ENCODE measurements around the gene FMO1. TPM values are rescaled to one million over a fixed set of nuclear protein-coding genes. Genes with fewer than 3 reads are reported as not detected.

Gene FMO1
- total and polyA plus RNA-seq, 3 experiments from 2014 or later: not detected

GRCh38 chr1:171313319-171313834 lies 65.1 kb downstream of the FMO1 start:
- peak overlapping the region in 6 of 7 donors; percentile 4 to 88 (median 74) for H3K4me3 Mint-ChIP-seq
- POLR2A ChIA-PET: interaction anchor here (0.5 to 1.2 kb wide), 5 partner anchors 68 to 1419 kb away, joined by 3 to 4 read pairs (median 4); partner anchors contain the start of gene PRRC2C
- H3K4me1 Mint-ChIP-seq: peaks cover 12 to 25% (median 16%) of the 10 kb centered on the region in 3 donors
- H3K27me3 ChIP-seq (ENCODE audit: insufficient read depth, low read length, poor library complexity, severe bottlenecking): no peaks in the 10 kb centered on the region
- peaks cover 8% of the 10 kb centered on the region for H3K4me1 ChIP-seq (ENCODE audit: insufficient read depth, low read length)
- no peak for DNase-seq
- H3K36me3 Mint-ChIP-seq: peaks cover 5% of the 10 kb centered on the region in 3 donors
- no peak overlapping the region for H3K4me3 ChIP-seq (ENCODE audit: low read length)
- H3K9me3 Mint-ChIP-seq: no peaks in the 10 kb centered on the region
- CTCF ChIA-PET: interaction anchor here (0.7 to 3.1 kb wide), 18 partner anchors 9 to 1427 kb away, joined by 3 to 28 read pairs (median 4); partner anchors contain the start of genes FMO1, PRRC2C and SCYL3
- peaks cover 0 to 3% of the 10 kb centered on the region in 2 donors for H3K27me3 Mint-ChIP-seq
- H3K9me3 ChIP-seq (ENCODE audit: low read length): no peaks in the 10 kb centered on the region
- no peak overlapping the region for H3K27ac ChIP-seq (ENCODE audit: low read depth, low read length)
- peak overlapping the region; percentile 69 to 92 (median 90) for H3K27ac Mint-ChIP-seq
- H3K36me3 ChIP-seq (ENCODE audit: insufficient read depth, low read length): no peaks in the 10 kb centered on the region

GRCh38 chr1:171313835-171314320 lies 65.6 kb downstream of the FMO1 start, which contains the start of gene FMO4:
TSS of gene FMO4 (plus strand) at chr1:171314183. CDS start at chr1:171319826, 5,643 bp downstream.
- Mint-ChIP-seq H3K9me3 (no peaks in the 10 kb centered on the region), H3K27me3 (peaks cover 0 to 3% of the 10 kb centered on the region in 2 donors), H3K4me3 (peak within 1 kb of the TSS; percentile 70 to 88 (median 74)), H3K4me1 (peaks cover 12 to 25% (median 16%) of the 10 kb centered on the region in 3 donors), H3K27ac (peak within 1 kb of the TSS; percentile 69 to 92 (median 90)), H3K36me3 (peaks cover 6 to 7% (median 6%) of the 10 kb centered on the region in 3 donors)
- Histone ChIP-seq H3K27me3 (ENCODE audit: insufficient read depth, low read length, poor library complexity, severe bottlenecking) (no peaks in the 10 kb centered on the region), H3K36me3 (ENCODE audit: insufficient read depth, low read length) (no peaks in the 10 kb centered on the region), H3K27ac (ENCODE audit: low read depth, low read length) (no peak within 1 kb of the TSS), H3K4me1 (ENCODE audit: insufficient read depth, low read length) (peaks cover 8% of the 10 kb centered on the region), H3K4me3 (ENCODE audit: low read length) (peak within 1 kb of the TSS; percentile 29), H3K9me3 (ENCODE audit: low read length) (no peaks in the 10 kb centered on the region)
- DNase-seq: peak; percentile 51 to 90 (median 88)
- ChIA-PET CTCF (interaction anchor here (0.7 to 3.1 kb wide), 20 partner anchors 9 to 1428 kb away, joined by 3 to 28 read pairs (median 4); partner anchors contain the start of genes FMO1, PRRC2C and SCYL3), POLR2A (interaction anchor here (0.5 to 1.2 kb wide), 5 partner anchors 68 to 1420 kb away, joined by 3 to 4 read pairs (median 4); partner anchors contain the start of gene PRRC2C)

- H3K27ac Mint-ChIP-seq: no peak overlapping the region
- no peaks in the 10 kb centered on the region for H3K27me3 ChIP-seq (ENCODE audit: insufficient read depth, low read length, poor library complexity, severe bottlenecking)
- no peaks in the 10 kb centered on the region for H3K36me3 ChIP-seq (ENCODE audit: insufficient read depth, low read length)
- H3K4me3 Mint-ChIP-seq: no peak overlapping the region
- no peak overlapping the region for H3K27ac ChIP-seq (ENCODE audit: low read depth, low read length)
- H3K4me1 Mint-ChIP-seq: no peaks in the 10 kb centered on the region
- DNase-seq: no peak
- no peaks in the 10 kb centered on the region for H3K9me3 Mint-ChIP-seq
- H3K27me3 Mint-ChIP-seq: no peaks in the 10 kb centered on the region
- no peaks in the 10 kb centered on the region for H3K4me1 ChIP-seq (ENCODE audit: insufficient read depth, low read length)
- peaks cover 8 to 24% (median 10%) of the 10 kb centered on the region in 3 donors for H3K36me3 Mint-ChIP-seq
- no peaks in the 10 kb centered on the region for H3K9me3 ChIP-seq (ENCODE audit: low read length)
- ChIA-PET POLR2A (no interaction called here), CTCF (no interaction called here)
- H3K4me3 ChIP-seq (ENCODE audit: low read length): no peak overlapping the region
Observed at GRCh38 chr1:171329251-171329650, 81.0 kb downstream of the FMO1 start.

GRCh38 chr1:171334024-171334640 lies 85.8 kb downstream of the FMO1 start:
- no peaks in the 10 kb centered on the region for H3K9me3 Mint-ChIP-seq
- no peaks in the 10 kb centered on the region for H3K4me1 Mint-ChIP-seq
- Histone ChIP-seq H3K27me3 (ENCODE audit: insufficient read depth, low read length, poor library complexity, severe bottlenecking) (no peaks in the 10 kb centered on the region), H3K27ac (ENCODE audit: low read depth, low read length) (no peak overlapping the region), H3K4me1 (ENCODE audit: insufficient read depth, low read length) (no peaks in the 10 kb centered on the region), H3K36me3 (ENCODE audit: insufficient read depth, low read length) (no peaks in the 10 kb centered on the region), H3K4me3 (ENCODE audit: low read length) (no peak overlapping the region), H3K9me3 (ENCODE audit: low read length) (no peaks in the 10 kb centered on the region)
- H3K4me3 Mint-ChIP-seq: no peak overlapping the region
- H3K27ac Mint-ChIP-seq: no peak overlapping the region
- no peak for DNase-seq
- H3K36me3 Mint-ChIP-seq: peaks cover 5 to 21% (median 12%) of the 10 kb centered on the region in 3 donors
- H3K27me3 Mint-ChIP-seq: no peaks in the 10 kb centered on the region
- POLR2A ChIA-PET: no interaction called here
- CTCF ChIA-PET: no interaction called here

Other genes with a start within 250 kb of the FMO1 start
- gene FMO3, start 157.6 kb upstream of the FMO1 start, total RNA-seq: not detected
- not detected for gene FMO3, start 157.6 kb upstream of the FMO1 start, polyA plus RNA-seq
- not detected for gene FMO2, start 63.2 kb upstream of the FMO1 start, total RNA-seq
- gene FMO2, start 63.2 kb upstream of the FMO1 start, polyA plus RNA-seq: not detected
- 1 to 10 TPM in 1 of 2 experiments, under 1 TPM in 1; 0.89 to 1.7 TPM for gene FMO4, start 65.7 kb downstream of the FMO1 start, total RNA-seq
- 2.6 TPM for gene FMO4, start 65.7 kb downstream of the FMO1 start, polyA plus RNA-seq
- gene PRRC2C, start 237.0 kb downstream of the FMO1 start, total RNA-seq: 100 to 1,000 TPM; 262 to 275 TPM
- 106 TPM for gene PRRC2C, start 237.0 kb downstream of the FMO1 start, polyA plus RNA-seq